Mucosa of rectum (tissue), 2 donors: ENCODE results near the gene CCNL2.
A peak's percentile ranks its signal among the peaks of the same experiment; 100 is the strongest.

Source experiments
- H3K27ac ChIP-seq, 2 donors: one replicate each; pipeline ENCODE4 v1.7.0; 2013; ENCODE audit warnings: inconsistent platforms in 2 of 2, low read depth in 2 of 2, low read length in 2 of 2
- H3K27me3 ChIP-seq, 2 donors: one replicate each; pipeline ENCODE4 v1.7.0; 2013; ENCODE audit warnings: low read length in 2 of 2; ENCODE audit not compliant: control insufficient read depth in 2 of 2, insufficient read depth in 2 of 2
- H3K36me3 ChIP-seq, 2 donors: one replicate each; pipeline ENCODE4 v1.7.0; 2013; ENCODE audit warnings: low read length in 2 of 2; ENCODE audit not compliant: control insufficient read depth in 2 of 2, insufficient read depth in 2 of 2
- H3K4me1 ChIP-seq, 2 donors: one replicate each; pipeline ENCODE4 v1.7.0; 2013; ENCODE audit warnings: low read length in 2 of 2, mild to moderate bottlenecking in 1 of 2; ENCODE audit not compliant: control insufficient read depth in 2 of 2, insufficient read depth in 2 of 2
- H3K4me3 ChIP-seq, 2 donors: one replicate each; pipeline ENCODE4 v1.7.0; 2013; ENCODE audit warnings: low read length in 2 of 2
- H3K9ac ChIP-seq, 2 donors: one replicate each; pipeline ENCODE4 v1.7.0; 2013; ENCODE audit warnings: low read length in 2 of 2, low read depth in 1 of 2, mild to moderate bottlenecking in 1 of 2
- H3K9me3 ChIP-seq, 2 donors: one replicate each; pipeline ENCODE4 v1.7.0; 2013; ENCODE audit warnings: low read length in 2 of 2; ENCODE audit not compliant: control insufficient read depth in 2 of 2
- donor health status: healthy.
- donor health status: Normal muscosa, but diverticular disease.

The CCNL2 gene

DNA sequence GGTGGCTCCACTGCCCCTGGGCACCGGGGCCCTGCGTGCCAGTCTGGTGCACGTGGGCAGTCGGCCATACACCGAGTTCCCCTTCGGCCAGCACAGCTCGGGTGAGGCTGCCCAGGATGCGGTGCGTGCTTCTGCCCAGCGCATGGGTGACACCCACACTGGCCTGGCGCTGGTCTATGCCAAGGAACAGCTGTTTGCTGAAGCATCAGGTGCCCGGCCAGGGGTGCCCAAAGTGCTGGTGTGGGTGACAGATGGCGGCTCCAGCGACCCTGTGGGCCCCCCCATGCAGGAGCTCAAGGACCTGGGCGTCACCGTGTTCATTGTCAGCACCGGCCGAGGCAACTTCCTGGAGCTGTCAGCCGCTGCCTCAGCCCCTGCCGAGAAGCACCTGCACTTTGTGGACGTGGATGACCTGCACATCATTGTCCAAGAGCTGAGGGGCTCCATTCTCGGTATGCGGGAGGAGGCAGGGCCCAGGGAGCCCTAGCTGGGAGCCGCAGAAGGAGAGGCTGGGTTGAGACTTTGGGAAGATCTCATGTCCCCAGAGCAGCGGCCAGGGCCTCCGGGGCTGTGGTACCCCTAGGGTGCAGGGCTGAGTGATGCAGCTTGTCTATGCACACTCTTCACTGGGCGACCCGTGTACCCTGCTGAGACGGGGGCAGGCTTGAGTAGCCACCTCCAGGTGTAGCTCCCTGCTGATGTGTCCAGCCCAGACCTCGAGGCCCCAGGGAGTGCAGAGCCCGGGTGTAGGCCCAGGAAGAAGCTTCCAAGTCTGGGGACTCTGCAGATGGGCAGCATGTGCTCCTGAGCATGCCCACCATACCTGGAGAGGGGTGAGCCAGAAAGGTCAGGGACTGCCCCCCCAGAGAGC lies 38.1 kb upstream of the CCNL2 start:
- Histone ChIP-seq H3K27me3 (peaks cover 4% of the 10 kb centered on the region in 2 donors), H3K4me1 (peaks cover 54% of the 10 kb centered on the region in 2 donors), H3K4me3 (peak overlapping the region in 1 of 2 donors; percentile 7), H3K9me3 (no peaks in the 10 kb centered on the region), H3K36me3 (no peaks in the 10 kb centered on the region), H3K9ac (peak overlapping the region in 1 of 2 donors; percentile 5), H3K27ac (peak overlapping the region in 1 of 2 donors; percentile 13)

DNA sequence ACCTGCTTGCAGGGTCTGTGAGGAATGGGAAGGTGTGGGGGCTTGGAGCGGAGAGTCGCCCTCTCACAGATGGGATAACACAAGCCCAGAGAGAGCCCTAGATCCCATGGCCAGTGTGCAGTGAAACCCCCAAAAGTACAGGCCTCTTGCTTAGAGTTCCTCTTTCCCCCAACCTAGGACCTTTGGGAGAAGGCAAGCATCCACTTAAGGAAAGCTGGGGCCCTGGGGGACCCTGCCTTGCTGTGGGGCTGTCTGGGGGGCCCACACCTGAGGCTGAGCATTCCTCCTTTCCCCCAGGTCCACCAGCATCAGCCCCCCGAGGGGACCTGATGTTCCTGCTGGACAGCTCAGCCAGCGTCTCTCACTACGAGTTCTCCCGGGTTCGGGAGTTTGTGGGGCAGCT lies 37.5 kb upstream of the CCNL2 start:
- Histone ChIP-seq H3K4me1 (peaks cover 60 to 61% of the 10 kb centered on the region in 2 donors), H3K36me3 (no peaks in the 10 kb centered on the region), H3K27me3 (peaks cover 4% of the 10 kb centered on the region in 2 donors), H3K9me3 (no peaks in the 10 kb centered on the region), H3K9ac (peak overlapping the region; percentile 32 to 39), H3K4me3 (peak overlapping the region; percentile 47 to 57), H3K27ac (no peak overlapping the region)

DNA sequence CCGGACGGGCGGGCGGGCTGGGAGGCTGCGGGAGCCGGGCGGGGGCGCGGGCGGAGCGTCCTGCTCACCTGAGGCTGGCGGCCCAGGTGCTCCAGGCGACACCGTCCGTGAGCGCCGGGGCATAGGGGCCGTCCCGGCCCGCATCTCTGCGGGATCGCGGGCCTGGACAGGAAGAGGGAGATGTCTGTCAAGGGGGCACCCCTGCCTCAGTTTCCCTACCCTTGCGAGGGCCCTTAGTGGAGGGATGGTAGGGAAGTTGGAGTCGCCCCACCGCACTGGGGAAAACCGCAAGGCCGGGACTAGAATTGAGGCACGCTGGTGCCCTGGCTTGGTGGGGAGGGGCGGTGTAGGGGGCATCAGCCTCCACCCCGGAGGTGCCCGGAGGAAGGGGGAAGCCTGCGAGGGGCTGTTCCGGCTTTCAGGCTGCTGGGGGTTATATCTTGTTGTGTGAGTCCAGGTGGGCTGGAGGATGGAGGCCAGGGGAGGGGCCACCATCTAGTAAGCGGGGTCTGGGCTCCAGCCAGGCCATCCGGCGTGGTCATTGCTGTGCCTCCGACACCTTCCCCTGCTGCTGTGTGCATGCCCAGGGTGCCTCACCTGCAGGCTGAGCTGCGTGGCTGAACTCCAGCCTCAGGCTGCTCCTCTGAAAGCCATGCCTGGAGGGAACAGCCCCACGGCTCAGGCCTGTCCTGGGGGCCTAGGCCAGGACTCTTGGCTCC lies 36.9 kb upstream of the CCNL2 start:
- H3K27ac ChIP-seq: no peak overlapping the region
- peak overlapping the region; percentile 47 to 57 for H3K4me3 ChIP-seq
- H3K9ac ChIP-seq: peak overlapping the region; percentile 32 to 39
- peaks cover 61 to 63% of the 10 kb centered on the region in 2 donors for H3K4me1 ChIP-seq
- H3K36me3 ChIP-seq: no peaks in the 10 kb centered on the region
- peaks cover 4% of the 10 kb centered on the region in 2 donors for H3K27me3 ChIP-seq
- H3K9me3 ChIP-seq: no peaks in the 10 kb centered on the region

DNA sequence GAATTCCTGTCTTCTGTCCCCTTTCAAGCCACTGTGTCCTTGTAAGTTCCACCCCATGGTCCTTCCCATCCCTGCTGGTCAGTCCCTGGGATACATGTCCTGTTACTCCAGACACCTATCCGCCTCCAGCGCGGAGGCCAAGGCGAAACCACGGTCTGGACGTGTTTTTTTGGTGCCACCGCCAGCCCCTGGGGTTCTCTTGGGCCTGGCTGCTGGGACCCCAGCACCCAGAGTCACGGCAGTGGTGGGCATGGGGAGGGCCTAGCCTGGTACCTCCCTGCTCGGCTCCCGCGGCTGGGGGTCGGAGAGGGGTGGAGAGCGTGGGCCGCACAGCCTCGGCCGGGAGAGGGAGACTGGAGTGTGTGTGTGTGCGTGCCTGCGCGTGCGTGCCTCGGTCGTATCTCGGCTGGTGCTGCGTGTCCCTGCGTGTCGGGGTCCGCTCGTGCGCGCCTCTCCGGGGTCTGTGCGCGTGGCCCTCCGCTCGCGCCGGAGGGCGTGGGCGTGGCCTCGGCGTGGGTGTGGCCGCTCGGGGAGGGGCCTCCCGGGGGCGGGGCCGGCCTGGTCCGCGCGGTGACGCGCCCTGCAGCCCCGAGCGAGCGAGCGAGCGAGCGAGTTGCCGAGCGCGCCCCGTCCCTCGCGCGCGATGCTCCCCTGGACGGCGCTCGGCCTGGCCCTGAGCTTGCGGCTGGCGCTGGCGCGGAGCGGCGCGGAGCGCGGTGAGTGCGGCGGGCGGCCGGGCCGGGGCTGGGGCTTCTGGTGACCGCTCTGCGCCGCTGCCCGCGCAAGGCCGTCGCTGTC lies 36.2 kb upstream of the CCNL2 start, which contains the start of gene VWA1:
Gene VWA1 (plus strand): TSS at position 585 of the 798 bp plus-strand sequence. CDS start 59 bp downstream, at position 644.
- no peaks in the 10 kb centered on the region for H3K9me3 ChIP-seq
- H3K4me1 ChIP-seq: peaks cover 58 to 59% of the 10 kb centered on the region in 2 donors
- peak within 1 kb of the TSS; percentile 49 to 55 for H3K9ac ChIP-seq
- H3K27me3 ChIP-seq: peaks cover 4% of the 10 kb centered on the region in 2 donors
- H3K4me3 ChIP-seq: peak within 1 kb of the TSS; percentile 62 to 71
- H3K27ac ChIP-seq: peak within 1 kb of the TSS; percentile 92 to 93
- H3K36me3 ChIP-seq: no peaks in the 10 kb centered on the region

DNA sequence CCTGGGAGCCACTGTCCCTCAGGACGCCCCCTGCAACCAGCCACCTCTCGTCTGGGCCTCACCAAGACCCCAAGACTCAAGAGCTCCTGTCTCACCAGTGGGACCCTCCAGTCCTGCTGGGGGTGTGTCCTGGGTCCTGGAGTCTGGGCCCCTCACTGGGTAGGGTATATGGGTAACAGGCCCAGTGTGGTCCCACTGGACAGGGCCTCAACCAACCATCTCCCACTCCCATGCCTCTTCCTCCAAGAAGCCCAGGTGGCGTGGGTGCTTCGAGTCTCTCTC lies 35.6 kb upstream of the CCNL2 start:
- H3K36me3 ChIP-seq: no peaks in the 10 kb centered on the region
- H3K4me3 ChIP-seq: peak overlapping the region; percentile 62 to 71
- peak overlapping the region; percentile 92 to 93 for H3K27ac ChIP-seq
- H3K9me3 ChIP-seq: no peaks in the 10 kb centered on the region
- peaks cover 4% of the 10 kb centered on the region in 2 donors for H3K27me3 ChIP-seq
- H3K9ac ChIP-seq: peak overlapping the region; percentile 49 to 55
- H3K4me1 ChIP-seq: peaks cover 58 to 61% of the 10 kb centered on the region in 2 donors

DNA sequence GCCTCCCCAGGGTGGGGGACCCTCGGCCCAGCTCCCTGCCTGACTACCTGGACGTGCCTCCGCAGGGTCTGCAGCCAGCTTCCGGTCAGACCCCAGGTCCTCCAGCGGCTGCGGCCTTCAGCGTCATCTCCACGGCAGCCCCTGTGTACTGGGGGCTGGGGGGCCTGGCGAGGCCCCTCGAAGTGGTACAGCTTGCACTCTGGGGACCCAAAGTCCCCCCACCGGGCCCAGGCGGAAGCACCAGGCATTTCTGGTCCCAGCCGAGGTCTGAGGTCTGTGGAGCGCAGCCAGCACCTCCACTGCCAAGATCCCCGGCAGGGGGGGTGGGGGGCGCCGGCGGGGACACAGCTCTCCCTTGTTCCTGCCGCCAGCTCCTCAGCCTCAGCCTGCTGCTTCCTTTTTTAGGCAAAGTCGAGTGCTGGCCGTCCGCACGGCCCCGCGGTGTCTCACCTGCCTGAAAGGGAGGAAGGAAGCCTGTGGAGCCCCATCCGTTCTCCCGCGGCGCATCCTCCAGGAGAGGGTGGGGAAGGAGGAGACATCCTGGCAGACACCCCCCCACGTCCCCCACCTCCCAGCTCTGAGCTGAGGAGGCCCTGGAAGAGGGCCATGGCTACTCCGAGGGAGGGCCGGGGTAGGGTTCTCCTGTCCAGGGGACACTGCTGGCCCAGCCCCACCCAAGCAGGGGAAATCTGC lies 35.1 kb upstream of the CCNL2 start:
- Histone ChIP-seq H3K27me3 (peaks cover 4% of the 10 kb centered on the region in 2 donors), H3K36me3 (no peaks in the 10 kb centered on the region), H3K9me3 (no peaks in the 10 kb centered on the region), H3K4me1 (peaks cover 58 to 63% of the 10 kb centered on the region in 2 donors), H3K9ac (peak overlapping the region; percentile 17 to 73), H3K4me3 (peak overlapping the region in 1 of 2 donors; percentile 44), H3K27ac (peak overlapping the region; percentile 92 to 93)

DNA sequence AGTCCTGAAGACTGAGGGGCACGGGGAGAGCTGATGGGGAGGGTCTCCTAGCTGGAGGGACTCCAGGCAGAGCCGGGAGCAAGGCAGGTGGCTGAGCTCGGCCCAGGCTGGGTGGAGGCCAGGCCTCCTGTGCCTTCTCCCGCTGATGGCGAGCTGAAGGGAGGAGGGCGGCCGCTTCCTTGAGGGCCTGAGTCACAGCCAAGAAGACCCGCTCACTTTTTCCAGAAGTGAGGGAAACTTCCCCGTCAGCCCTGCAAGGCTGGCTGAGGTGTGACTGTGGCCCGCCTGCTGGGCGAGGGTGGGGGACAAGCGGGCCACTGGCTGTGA lies 34.6 kb upstream of the CCNL2 start:
- Histone ChIP-seq H3K27me3 (peaks cover 4% of the 10 kb centered on the region in 2 donors), H3K4me3 (peak overlapping the region; percentile 25 to 44), H3K27ac (peak overlapping the region; percentile 92 to 93), H3K9me3 (no peaks in the 10 kb centered on the region), H3K36me3 (no peaks in the 10 kb centered on the region), H3K4me1 (peaks cover 58 to 63% of the 10 kb centered on the region in 2 donors), H3K9ac (peak overlapping the region; percentile 68 to 73)

DNA sequence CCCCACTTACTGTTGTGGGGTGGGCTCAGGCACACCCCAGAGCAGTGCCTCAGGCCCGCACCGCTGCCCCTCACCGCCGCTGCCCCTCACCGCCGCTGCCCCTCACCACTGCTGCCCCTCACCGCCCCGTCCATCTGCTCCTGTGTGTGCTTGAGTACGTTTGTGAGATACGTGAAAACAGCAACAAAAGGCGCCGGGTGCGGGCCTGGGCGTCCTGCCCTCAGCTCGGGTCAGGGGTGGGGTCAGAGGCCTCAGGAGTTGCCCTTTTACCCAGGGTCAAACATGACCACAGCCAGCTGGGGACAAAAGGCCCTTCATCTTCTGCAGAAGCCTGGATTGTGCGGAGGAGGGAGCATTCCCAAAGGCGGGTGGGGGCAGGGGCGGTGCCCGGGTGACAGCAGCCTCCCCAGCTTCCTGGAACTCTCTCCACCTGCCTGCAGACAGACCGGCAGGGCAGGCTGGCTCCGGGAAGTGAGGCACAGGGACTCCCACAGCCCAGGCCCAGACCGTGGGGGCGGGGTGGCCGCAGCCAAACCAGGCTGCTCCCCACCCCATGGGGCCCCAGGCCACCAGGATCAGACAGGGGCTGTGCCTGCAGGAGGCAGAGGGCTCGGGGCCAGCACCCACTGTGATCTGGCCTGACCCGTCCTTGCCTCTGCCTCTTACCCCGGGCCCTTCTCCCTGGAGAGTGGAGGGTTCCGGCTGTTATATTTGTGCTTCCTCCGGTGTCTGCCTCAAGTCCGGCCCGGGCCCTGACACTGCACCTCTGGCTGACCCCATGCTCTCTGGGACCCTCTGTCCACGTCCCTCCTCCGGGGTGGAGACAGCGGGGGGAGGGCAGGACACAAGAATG lies 34.0 kb upstream of the CCNL2 start:
- H3K9me3 ChIP-seq: no peaks in the 10 kb centered on the region
- peak overlapping the region; percentile 68 to 73 for H3K9ac ChIP-seq
- H3K27me3 ChIP-seq: peaks cover 6% of the 10 kb centered on the region in 2 donors
- H3K4me1 ChIP-seq: peaks cover 57 to 63% of the 10 kb centered on the region in 2 donors
- H3K4me3 ChIP-seq: peak overlapping the region; percentile 25 to 44
- no peaks in the 10 kb centered on the region for H3K36me3 ChIP-seq
- H3K27ac ChIP-seq: peak overlapping the region; percentile 92 to 93
